Measurements from ENCODE around the gene ABCA7. TPM values are rescaled to one million over a fixed set of nuclear protein-coding genes. Genes with fewer than 3 reads are reported as not detected.

Gene ABCA7
- total RNA-seq, 1 experiment from 2014 or later, result 40.3 TPM

GRCh38 chr19:1055886-1056620 is 16.1 kb downstream of the ABCA7 start:
- Mint-ChIP-seq H3K36me3 (peaks cover 39% of the 10 kb centered on the region), H3K4me1 (no peaks in the 10 kb centered on the region), H3K27ac (no peak overlapping the region), H3K9me3 (peaks cover 29% of the 10 kb centered on the region), H3K4me3 (no peak overlapping the region), H3K27me3 (ENCODE audit: low read depth) (peaks cover 4% of the 10 kb centered on the region)
- no peak for ATAC-seq
- POLR2A ChIA-PET, result no interaction called here
- CTCF ChIA-PET, result interaction anchor here (0.6 to 2.9 kb wide), 2 partner anchors 9 to 218 kb away, joined by 3 to 8 read pairs; no protein-coding TSS in a partner anchor
- TF ChIP-seq USF2 (CRISPR knock-in tag; IDR thresholded peaks at IDR 0.05) (no peak), E2F5 (CRISPR knock-in tag; IDR thresholded peaks at IDR 0.05) (no peak), HMGA2 (CRISPR knock-in tag; IDR thresholded peaks at IDR 0.05) (no peak), ESRRA (CRISPR knock-in tag; IDR thresholded peaks at IDR 0.05; ENCODE audit: borderline replicate concordance) (no peak), MYBL2 (CRISPR knock-in tag; IDR thresholded peaks at IDR 0.05) (no peak), ZSCAN18 (CRISPR knock-in tag; IDR thresholded peaks at IDR 0.05) (no peak)
- no peak for DNase-seq (ENCODE audit: low spot score)

GRCh38 chr19:1057176-1057855 is 17.4 kb downstream of the ABCA7 start:
- CTCF ChIA-PET, result interaction anchor here (2.9 kb wide), 1 partner anchor 8 kb away, joined by 8 read pairs; no protein-coding TSS in a partner anchor
- DNase-seq (ENCODE audit: low spot score), result no peak
- no peak for ATAC-seq
- Mint-ChIP-seq H3K36me3 (peaks cover 37% of the 10 kb centered on the region), H3K27ac (no peak overlapping the region), H3K4me1 (no peaks in the 10 kb centered on the region), H3K27me3 (ENCODE audit: low read depth) (peaks cover 4% of the 10 kb centered on the region), H3K4me3 (no peak overlapping the region), H3K9me3 (peaks cover 29% of the 10 kb centered on the region)
- POLR2A ChIA-PET, result interaction anchor here (0.5 kb wide), 1 partner anchor 243 kb away, joined by 3 read pairs; no protein-coding TSS in a partner anchor
- TF ChIP-seq SMAD4 (CRISPR knock-in tag; IDR thresholded peaks at IDR 0.05), result no peak
- TF ChIP-seq ZNF416 (CRISPR knock-in tag; IDR thresholded peaks at IDR 0.05), result no peak
- no peak for TF ChIP-seq MXD4 (CRISPR knock-in tag; IDR thresholded peaks at IDR 0.05; ENCODE audit: borderline replicate concordance)
- no peak for TF ChIP-seq NR1H2 (CRISPR knock-in tag; IDR thresholded peaks at IDR 0.05)
- TF ChIP-seq ZNF512 (CRISPR knock-in tag; IDR thresholded peaks at IDR 0.05; ENCODE audit: borderline replicate concordance), result no peak
- no peak for TF ChIP-seq NR2C2 (CRISPR knock-in tag; IDR thresholded peaks at IDR 0.05)
- TF ChIP-seq ATF3 (CRISPR knock-in tag; conservative IDR thresholded peaks at IDR 0.05), result no peak
- no peak for TF ChIP-seq CBFB (CRISPR knock-in tag; IDR thresholded peaks at IDR 0.05; ENCODE audit: low read depth)
- TF ChIP-seq ATF1 (CRISPR knock-in tag; IDR thresholded peaks at IDR 0.05), result no peak
- TF ChIP-seq PREB (CRISPR knock-in tag; IDR thresholded peaks at IDR 0.05; ENCODE audit: borderline replicate concordance), result no peak
- no peak for TF ChIP-seq ZNF232 (CRISPR knock-in tag; IDR thresholded peaks at IDR 0.05)
- TF ChIP-seq ARID4B (CRISPR knock-in tag; IDR thresholded peaks at IDR 0.05; ENCODE audit: borderline replicate concordance), result no peak
